Psoas muscle (tissue), 8 donors: ENCODE measurements around the gene TUBB3. TPM values are rescaled to one million over a fixed set of nuclear protein-coding genes. Genes with fewer than 3 reads are reported as not detected.
A peak's percentile ranks its signal among the peaks of the same experiment; 100 is the strongest.

Source experiments
- ATAC-seq, 4 donors: fragments of 200-7000 bp; cut with Tn5 transposase; one replicate each; pipeline ENCODE4 v1.9.1; 2020; ENCODE audit warnings: moderate library complexity in 3 of 4, mild to moderate bottlenecking in 2 of 4
- DNase-seq, 2 donors: peaks; one replicate each; pipeline ENCODE4 v3.0.0-alpha.2; 2020
- H3K27ac ChIP-seq: fragments of 200-600 bp; one replicate; pipeline ENCODE4 v1.8.0; 2022
- H3K27me3 ChIP-seq, 3 donors: fragments of 200-600 bp in 1 of 3; one replicate each; pipeline versions ENCODE4 v1.6.1 to v1.8.0; 2013 to 2022; ENCODE audit warnings: low read length in 2 of 3, mild to moderate bottlenecking in 2 of 3, moderate library complexity in 1 of 3; ENCODE audit not compliant: insufficient read depth in 3 of 3
- H3K36me3 ChIP-seq, 2 donors: fragments of 200-600 bp in 1 of 2; one replicate each; pipeline versions ENCODE4 v1.6.1 to v1.8.0; 2013 to 2022; ENCODE audit warnings: low read depth in 1 of 2, mild to moderate bottlenecking in 1 of 2, moderate library complexity in 1 of 2; ENCODE audit not compliant: insufficient read depth in 1 of 2
- H3K4me1 ChIP-seq: fragments of 200-600 bp; one replicate; pipeline ENCODE4 v1.8.0; 2022
- H3K4me3 ChIP-seq: fragments of 200-600 bp; one replicate; pipeline ENCODE4 v1.8.0; 2022; ENCODE audit warnings: mild to moderate bottlenecking
- H3K9me3 ChIP-seq: fragments of 200-600 bp; one replicate; pipeline ENCODE4 v1.8.0; 2022
- CTCF ChIP-seq: fragments of 200-600 bp; IDR thresholded peaks from one replicate; pipeline ENCODE4 v1.8.0; 2022; ENCODE audit warnings: antibody characterized with exemption
- WGBS, 3 donors: extraction: QIAGEN DNeasy Blood & Tissue Kit; methylation state at CpG; one replicate each; pipeline versions ENCODE4 v1.1.6 to v1.1.7; 2013; 5-methylcytosine and 5-hydroxymethylcytosine counted together
- intact Hi-C, 2 donors: fragments of 100-400 bp; cut with DNase I; formaldehyde crosslinking; loops; one replicate each; pipeline versions ENCODE4 v1.11.0 to v1.14.2; 2022
- polyA plus RNA-seq, 3 donors: library from polyadenylated mRNA; stranded (reverse); fragments of 200-250 nt; gene quantifications; one replicate each; pipeline ENCODE4 v1.2.3, GENCODE V29; 2013
- total RNA-seq, 4 donors: library from RNA; stranded (reverse); fragmentation: NEBNext Ultra II Directional in 2 of 4; extraction: Animal tissue kit (Norgen Biotek cat#: 25700) in 2 of 4; gene quantifications; one replicate each; pipeline versions ENCODE4 v1.2.1 to v1.2.4, GENCODE V29; 2021 to 2023
- donor health status: healthy with polysubstance abuse.
- donor health status: DM: no; HTN: no; CAD: no; lungs with moderate emphysema.
- donor health status: Bipolar disorder and iron deficiency.
- donor health status: healthy.
- donor health status: DM: yes; HTN: yes; CAD: no.
- donor health status: DM: no; HTN: no; CAD: no.
- donor health status: DM: no; HTN: no; CAD: no.
- donor health status: DM: yes; HTN: yes; CAD: no.

The TUBB3 gene
- total and polyA plus RNA-seq, 7 donors: 0.17 to 2.4 (median 0.47) TPM; not detected in 2

GRCh38 chr16:89881368-89881730 is 41.8 kb upstream of the TUBB3 start:
- Histone ChIP-seq H3K27ac (no peak overlapping the region), H3K4me1 (no peaks in the 10 kb centered on the region), H3K4me3 (no peak overlapping the region), H3K9me3 (no peaks in the 10 kb centered on the region), H3K27me3 (no peaks in the 10 kb centered on the region), H3K36me3 (peaks cover 4 to 73% of the 10 kb centered on the region in 2 donors)
- intact Hi-C loops: no loop called here
- DNase-seq: no peak
- WGBS, 3 donors: 88 to 93% (median 89%) methylated on average over 6 of the region's 6 CpGs
- ATAC-seq: no peak
- no peak for TF ChIP-seq CTCF

GRCh38 chr16:89883346-89884040 is 39.6 kb upstream of the TUBB3 start:
- Histone ChIP-seq H3K4me1 (no peaks in the 10 kb centered on the region), H3K36me3 (peaks cover 8 to 87% of the 10 kb centered on the region in 2 donors), H3K27ac (no peak overlapping the region), H3K4me3 (no peak overlapping the region), H3K27me3 (no peaks in the 10 kb centered on the region), H3K9me3 (no peaks in the 10 kb centered on the region)
- no peak for DNase-seq
- no peak for TF ChIP-seq CTCF
- intact Hi-C loops: no loop called here
- ATAC-seq: peak in 1 of 4 donors; percentile 11
- WGBS, 3 donors: 90 to 94% (median 93%) methylated on average over 28 of the region's 28 CpGs

- ATAC-seq (no peak), DNase-seq (no peak)
- H3K4me3 ChIP-seq: no peak overlapping the region
- no peaks in the 10 kb centered on the region for H3K9me3 ChIP-seq
- H3K27me3 ChIP-seq: no peaks in the 10 kb centered on the region
- H3K27ac ChIP-seq: no peak overlapping the region
- whole genome bisulfite sequencing, 3 donors: 92 to 97% (median 92%) methylated on average over 8 of the region's 8 CpGs
- TF ChIP-seq CTCF: no peak
- intact Hi-C loops: no loop called here
- peaks cover 8 to 87% of the 10 kb centered on the region in 2 donors for H3K36me3 ChIP-seq
- no peaks in the 10 kb centered on the region for H3K4me1 ChIP-seq
Measured at GRCh38 chr16:89884041-89884421, 39.1 kb upstream of the TUBB3 start.

- Histone ChIP-seq H3K27ac (no peak overlapping the region), H3K9me3 (no peaks in the 10 kb centered on the region), H3K27me3 (no peaks in the 10 kb centered on the region), H3K4me3 (no peak overlapping the region), H3K36me3 (peaks cover 11 to 96% of the 10 kb centered on the region in 2 donors), H3K4me1 (no peaks in the 10 kb centered on the region)
- DNase-seq: no peak
- intact Hi-C loops: no loop called here
- no peak for ATAC-seq
- 94 to 97% (median 96%) methylated on average over 14 of the region's 14 CpGs for whole genome bisulfite sequencing, 3 donors
- TF ChIP-seq CTCF: no peak
Measured at GRCh38 chr16:89887243-89887642, 35.9 kb upstream of the TUBB3 start.

- Histone ChIP-seq H3K4me1 (no peaks in the 10 kb centered on the region), H3K9me3 (no peaks in the 10 kb centered on the region), H3K4me3 (no peak overlapping the region), H3K27me3 (no peaks in the 10 kb centered on the region), H3K27ac (no peak overlapping the region), H3K36me3 (peaks cover 11 to 99% of the 10 kb centered on the region in 2 donors)
- ATAC-seq: no peak
- TF ChIP-seq CTCF: no peak
- DNase-seq: peak in 1 of 2 donors; percentile 42
- intact Hi-C loops: no loop called here
- WGBS, 3 donors: 90 to 93% (median 91%) methylated on average over 9 of the region's 9 CpGs
Measured at GRCh38 chr16:89890200-89890599, 32.9 kb upstream of the TUBB3 start.
